UCSD-AML1 (cell line): Measurements from ENCODE around the gene SFN.
"Not testable (repeated sequence)": the region's sequence is repeated elsewhere in the genome, so short reads cannot be mapped to it uniquely, and the experiment has no call there.

Experiments used
- DNase-seq: peaks from one replicate; lab custom pipeline; 2025; ENCODE audit not compliant: unreplicated experiment; lab: John Stamatoyannopoulos, UW

The SFN gene

GRCh38 chr1:26838474-26839338 lies 24.2 kb upstream of the SFN start:
- DNase-seq: no peak

- DNase-seq: no peak
Measured at GRCh38 chr1:26839339-26839722, 23.6 kb upstream of the SFN start.

- no peak for DNase-seq
Measured at GRCh38 chr1:26839779-26840178, 23.2 kb upstream of the SFN start.

GRCh38 chr1:26844424-26845196 lies 18.3 kb upstream of the SFN start:
- DNase-seq: no peak

GRCh38 chr1:26847826-26848225 lies 15.1 kb upstream of the SFN start:
- not testable (repeated sequence) for DNase-seq

- DNase-seq: no peak
Measured at GRCh38 chr1:26848499-26848898, 14.4 kb upstream of the SFN start.

GRCh38 chr1:26848941-26849774 lies 13.8 kb upstream of the SFN start:
- DNase-seq: no peak

- DNase-seq: no peak
Measured at GRCh38 chr1:26851106-26851684, 11.8 kb upstream of the SFN start.

- DNase-seq: no peak
Measured at GRCh38 chr1:26852701-26853100, 10.2 kb upstream of the SFN start.

- peak; percentile 72 for DNase-seq
Measured at GRCh38 chr1:26853156-26853555, 9.8 kb upstream of the SFN start.

GRCh38 chr1:26853600-26853999 lies 9.3 kb upstream of the SFN start:
- DNase-seq: no peak

GRCh38 chr1:26854906-26855305 lies 8.0 kb upstream of the SFN start:
- no peak for DNase-seq

GRCh38 chr1:26855636-26856035 lies 7.3 kb upstream of the SFN start:
- DNase-seq: no peak

GRCh38 chr1:26856181-26856580 lies 6.8 kb upstream of the SFN start:
- DNase-seq: no peak

- DNase-seq: no peak
Measured at GRCh38 chr1:26856604-26857469, 6.1 kb upstream of the SFN start.

GRCh38 chr1:26857473-26858060 lies 5.4 kb upstream of the SFN start:
- no peak for DNase-seq

- DNase-seq: no peak
Measured at GRCh38 chr1:26858160-26858559, 4.8 kb upstream of the SFN start.

- no peak for DNase-seq
Measured at GRCh38 chr1:26858891-26859640, 3.9 kb upstream of the SFN start.

GRCh38 chr1:26861286-26861701 lies 1.7 kb upstream of the SFN start:
- DNase-seq: no peak
